Measurements from ENCODE around the gene SMARCD1. TPM values are rescaled to one million over a fixed set of nuclear protein-coding genes. Genes with fewer than 3 reads are reported as not detected.
"Not testable (repeated sequence)": the region's sequence is repeated elsewhere in the genome, so short reads cannot be mapped to it uniquely, and the experiment has no call there.

Gene SMARCD1
- total RNA-seq, 4 donors from 2014 or later = 45.9 to 97.2 (median 65.3) TPM

- Histone ChIP-seq H3K27me3 (no peaks in the 10 kb centered on the region), H3K27ac (no peak overlapping the region), H3K36me3 (no peaks in the 10 kb centered on the region), H3K9me3 (no peaks in the 10 kb centered on the region), H3K4me1 (peaks cover 0 to 14% (median 2%) of the 10 kb centered on the region in 4 donors), H3K4me3 (no peak overlapping the region)
- DNase-seq (ENCODE audit: low spot score in 2 of 2) = no peak
- WGBS, 2 donors = 91 to 93% methylated on average over 10 of the region's 10 CpGs
- TF ChIP-seq POLR2A (IDR thresholded peaks at IDR 0.05) = no peak
- TF ChIP-seq EP300 (IDR thresholded peaks at IDR 0.05) = no peak
These were observed 6.9 kb upstream of the SMARCD1 start for GRCh38 chr12:50078281-50078680.

- no peak overlapping the region for H3K4me3 ChIP-seq
- H3K27ac ChIP-seq = no peak overlapping the region
- no peak for TF ChIP-seq POLR2A (IDR thresholded peaks at IDR 0.05)
- no peak for TF ChIP-seq CTCF (IDR thresholded peaks at IDR 0.05)
- no peak for TF ChIP-seq EP300 (IDR thresholded peaks at IDR 0.05)
- 83 to 99% methylated on average over 4 to 5 of the region's 5 CpGs for WGBS, 2 donors
- peaks cover 0 to 28% (median 5%) of the 10 kb centered on the region in 4 donors for H3K4me1 ChIP-seq
- no peaks in the 10 kb centered on the region for H3K9me3 ChIP-seq
- no peaks in the 10 kb centered on the region for H3K36me3 ChIP-seq
- no peaks in the 10 kb centered on the region for H3K27me3 ChIP-seq
- DNase-seq (ENCODE audit: low spot score in 2 of 2) = no peak
These were observed 5.4 kb upstream of the SMARCD1 start for GRCh38 chr12:50079771-50080170.

- 54 to 63% methylated on average over 18 to 29 of the region's 46 CpGs for WGBS, 2 donors
These were observed 3.9 kb upstream of the SMARCD1 start for GRCh38 chr12:50081096-50081808.

GRCh38 chr12:50082644-50083043 is 2.5 kb upstream of the SMARCD1 start:
- Histone ChIP-seq H3K27ac (peak overlapping the region in 3 of 4 donors; percentile 54 to 97 (median 74)), H3K4me1 (peaks cover 0 to 43% (median 8%) of the 10 kb centered on the region in 4 donors), H3K9me3 (no peaks in the 10 kb centered on the region), H3K36me3 (peaks cover 0 to 13% (median 0%) of the 10 kb centered on the region in 3 donors), H3K4me3 (no peak overlapping the region), H3K27me3 (no peaks in the 10 kb centered on the region)
- WGBS, 2 donors = 65 to 68% methylated on average over 7 of the region's 7 CpGs
- no peak for TF ChIP-seq POLR2A (IDR thresholded peaks at IDR 0.05)
- DNase-seq (ENCODE audit: low spot score in 2 of 2) = no peak

More at GRCh38 chr12:50081096-50081808, 3.9 kb upstream of the SMARCD1 start:
- peaks cover 0 to 30% (median 8%) of the 10 kb centered on the region in 4 donors for H3K4me1 ChIP-seq
- H3K4me3 ChIP-seq = no peak overlapping the region
- H3K36me3 ChIP-seq = no peaks in the 10 kb centered on the region
- H3K27ac ChIP-seq = peak overlapping the region; percentile 36 to 74 (median 54)
- no peak for DNase-seq (ENCODE audit: low spot score in 2 of 2)
- TF ChIP-seq CTCF (IDR thresholded peaks at IDR 0.05) = no peak
- TF ChIP-seq EP300 (IDR thresholded peaks at IDR 0.05) = peak in 1 of 2 donors; percentile 64
- no peaks in the 10 kb centered on the region for H3K9me3 ChIP-seq
- no peaks in the 10 kb centered on the region for H3K27me3 ChIP-seq

GRCh38 chr12:50083301-50083700 is 1.8 kb upstream of the SMARCD1 start:
- WGBS, 2 donors = 80 to 89% methylated on average over 1 of the region's 1 CpG
- Histone ChIP-seq H3K4me3 (no peak overlapping the region), H3K4me1 (peaks cover 0 to 50% (median 8%) of the 10 kb centered on the region in 4 donors), H3K27ac (peak overlapping the region in 3 of 4 donors; percentile 43 to 97 (median 74)), H3K27me3 (no peaks in the 10 kb centered on the region), H3K36me3 (peaks cover 0 to 19% (median 0%) of the 10 kb centered on the region in 3 donors), H3K9me3 (no peaks in the 10 kb centered on the region)
- no peak for TF ChIP-seq CTCF (IDR thresholded peaks at IDR 0.05)
- no peak for TF ChIP-seq POLR2A (IDR thresholded peaks at IDR 0.05)
- TF ChIP-seq EP300 (IDR thresholded peaks at IDR 0.05) = no peak
- no peak for DNase-seq (ENCODE audit: low spot score in 2 of 2)

- Histone ChIP-seq H3K4me1 (peaks cover 0 to 57% (median 8%) of the 10 kb centered on the region in 4 donors), H3K36me3 (peaks cover 0 to 30% (median 2%) of the 10 kb centered on the region in 3 donors), H3K27ac (peak overlapping the region; percentile 92 to 97 (median 96)), H3K4me3 (peak overlapping the region; percentile 71 to 93 (median 80))
- H3K27me3 ChIP-seq; H3K9me3 ChIP-seq; DNase-seq (ENCODE audit: low spot score in 2 of 2): not testable (repeated sequence)
- 41 to 43% methylated on average over 7 of the region's 7 CpGs for WGBS, 2 donors
These were observed 750 bp upstream of the SMARCD1 start for GRCh38 chr12:50084409-50084774.
